Natural killer cell (primary cell): Measurements from ENCODE around the gene SCGN. TPM values are rescaled to one million over a fixed set of nuclear protein-coding genes. Genes with fewer than 3 reads are reported as not detected.
"Not testable (repeated sequence)": the region's sequence is repeated elsewhere in the genome, so short reads cannot be mapped to it uniquely, and the experiment has no call there.

Experiments
- ATAC-seq, 3 donors: fragments of 150-1000 bp in 2 of 3; fragments of 200-7000 bp in 1 of 3; cut with Tn5 transposase; 1 replicate in 1 of 3; 2 replicates in 2 of 3; pipeline ENCODE4 v1.10.0; 2021; ENCODE audit warnings: mild to moderate bottlenecking in 2 of 3, moderate library complexity in 2 of 3
- DNase-seq, 2 donors: peaks; one replicate each; pipeline versions ENCODE4 v3.0.0 to v3.0.0-alpha.2; 2013 to 2021; ENCODE audit warnings: mixed read lengths in 1 of 2
- H3K27ac ChIP-seq: one replicate; pipeline ENCODE4 v1.5.1; 2013; ENCODE audit warnings: mild to moderate bottlenecking, low read length
- H3K27me3 ChIP-seq: one replicate; pipeline ENCODE4 v1.6.1; 2013; ENCODE audit warnings: low read length; ENCODE audit not compliant: control insufficient read depth, insufficient read depth
- H3K36me3 ChIP-seq: one replicate; pipeline ENCODE4 v1.6.1; 2013; ENCODE audit warnings: low read length; ENCODE audit not compliant: control insufficient read depth, insufficient read depth
- H3K4me1 ChIP-seq: one replicate; pipeline ENCODE4 v1.6.1; 2013; ENCODE audit warnings: low read length; ENCODE audit not compliant: control insufficient read depth, insufficient read depth
- H3K4me3 ChIP-seq: one replicate; pipeline ENCODE4 v1.5.1; 2013; ENCODE audit warnings: low read length
- H3K9me3 ChIP-seq: one replicate; pipeline ENCODE4 v1.6.1; 2013; ENCODE audit warnings: low read length; ENCODE audit not compliant: control insufficient read depth, insufficient read depth
- H3K27ac Mint-ChIP-seq, 2 donors: one replicate each; pipeline ENCODE4 v1.8.0; 2022; ENCODE audit warnings: mild to moderate bottlenecking in 2 of 2, mixed read lengths in 2 of 2, moderate library complexity in 1 of 2
- H3K27me3 Mint-ChIP-seq, 2 donors: one replicate each; pipeline ENCODE4 v1.8.0; 2022; ENCODE audit warnings: low read depth in 2 of 2, mixed read lengths in 2 of 2
- H3K36me3 Mint-ChIP-seq: one replicate; pipeline ENCODE4 v1.8.0; 2022; ENCODE audit warnings: mixed read lengths
- H3K4me1 Mint-ChIP-seq, 2 donors: one replicate each; pipeline ENCODE4 v1.8.0; 2022; ENCODE audit warnings: mixed read lengths in 2 of 2
- H3K4me3 Mint-ChIP-seq: one replicate; pipeline ENCODE4 v1.8.0; 2022; ENCODE audit warnings: mild to moderate bottlenecking, moderate library complexity, mixed read lengths
- H3K9me3 Mint-ChIP-seq, 2 donors: one replicate each; pipeline ENCODE4 v1.8.0; 2022; ENCODE audit warnings: mixed read lengths in 2 of 2
- WGBS: methylation state at CpG from one replicate; pipeline ENCODE4 v1.1.7; 2013; ENCODE audit warnings: missing lambda C conversion rate; ENCODE audit not compliant: insufficient coverage; 5-methylcytosine and 5-hydroxymethylcytosine counted together
- intact Hi-C: fragments of 100-400 bp; cut with micrococcal nuclease; formaldehyde crosslinking; loops from one replicate; pipeline ENCODE4 v1.14.2; 2022
- total RNA-seq, 4 donors: library from RNA; stranded (reverse); fragments of 120-200 nt in 1 of 4; gene quantifications; one replicate each; pipeline versions ENCODE4 v1.2.3 to v1.2.4, GENCODE V29; 2013 to 2022
- TF ChIP-seq, protein P1 (sequence below): fragments of 200-600 bp; IDR thresholded peaks from one replicate; pipeline ENCODE4 v1.8.0; 2022; ENCODE audit warnings: antibody characterized with exemption

Gene SCGN
- total RNA-seq, 3 donors from 2014 or later (not counting 1 experiment from before 2014, with no cell fraction given): not detected

- no peak for DNase-seq
- Mint-ChIP-seq H3K4me3 (no peak overlapping the region), H3K27me3 (no peaks in the 10 kb centered on the region), H3K9me3 (no peaks in the 10 kb centered on the region), H3K36me3 (no peaks in the 10 kb centered on the region), H3K27ac (no peak overlapping the region), H3K4me1 (no peaks in the 10 kb centered on the region)
- Histone ChIP-seq H3K9me3 (no peaks in the 10 kb centered on the region), H3K36me3 (no peaks in the 10 kb centered on the region), H3K4me1 (no peaks in the 10 kb centered on the region), H3K27me3 (no peaks in the 10 kb centered on the region), H3K27ac (no peak overlapping the region), H3K4me3 (no peak overlapping the region)
- intact Hi-C loops: no loop called here
- ATAC-seq: no peak
- TF ChIP-seq, protein P1, sequence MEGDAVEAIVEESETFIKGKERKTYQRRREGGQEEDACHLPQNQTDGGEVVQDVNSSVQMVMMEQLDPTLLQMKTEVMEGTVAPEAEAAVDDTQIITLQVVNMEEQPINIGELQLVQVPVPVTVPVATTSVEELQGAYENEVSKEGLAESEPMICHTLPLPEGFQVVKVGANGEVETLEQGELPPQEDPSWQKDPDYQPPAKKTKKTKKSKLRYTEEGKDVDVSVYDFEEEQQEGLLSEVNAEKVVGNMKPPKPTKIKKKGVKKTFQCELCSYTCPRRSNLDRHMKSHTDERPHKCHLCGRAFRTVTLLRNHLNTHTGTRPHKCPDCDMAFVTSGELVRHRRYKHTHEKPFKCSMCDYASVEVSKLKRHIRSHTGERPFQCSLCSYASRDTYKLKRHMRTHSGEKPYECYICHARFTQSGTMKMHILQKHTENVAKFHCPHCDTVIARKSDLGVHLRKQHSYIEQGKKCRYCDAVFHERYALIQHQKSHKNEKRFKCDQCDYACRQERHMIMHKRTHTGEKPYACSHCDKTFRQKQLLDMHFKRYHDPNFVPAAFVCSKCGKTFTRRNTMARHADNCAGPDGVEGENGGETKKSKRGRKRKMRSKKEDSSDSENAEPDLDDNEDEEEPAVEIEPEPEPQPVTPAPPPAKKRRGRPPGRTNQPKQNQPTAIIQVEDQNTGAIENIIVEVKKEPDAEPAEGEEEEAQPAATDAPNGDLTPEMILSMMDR: no peak
Observed at GRCh38 chr6:25748049-25748448, 96.0 kb downstream of the SCGN start.

- H3K9me3 Mint-ChIP-seq, ATAC-seq, intact Hi-C loops, H3K4me1 ChIP-seq, H3K27ac Mint-ChIP-seq, H3K36me3 ChIP-seq, H3K36me3 Mint-ChIP-seq, H3K9me3 ChIP-seq, H3K27me3 Mint-ChIP-seq, H3K27ac ChIP-seq, H3K4me1 Mint-ChIP-seq, H3K4me3 ChIP-seq, H3K27me3 ChIP-seq, DNase-seq, H3K4me3 Mint-ChIP-seq: not testable (repeated sequence)
- 86% methylated on average over 17 of the region's 17 CpGs for WGBS
Observed at GRCh38 chr6:25748601-25749517, 96.8 kb downstream of the SCGN start.

DNA sequence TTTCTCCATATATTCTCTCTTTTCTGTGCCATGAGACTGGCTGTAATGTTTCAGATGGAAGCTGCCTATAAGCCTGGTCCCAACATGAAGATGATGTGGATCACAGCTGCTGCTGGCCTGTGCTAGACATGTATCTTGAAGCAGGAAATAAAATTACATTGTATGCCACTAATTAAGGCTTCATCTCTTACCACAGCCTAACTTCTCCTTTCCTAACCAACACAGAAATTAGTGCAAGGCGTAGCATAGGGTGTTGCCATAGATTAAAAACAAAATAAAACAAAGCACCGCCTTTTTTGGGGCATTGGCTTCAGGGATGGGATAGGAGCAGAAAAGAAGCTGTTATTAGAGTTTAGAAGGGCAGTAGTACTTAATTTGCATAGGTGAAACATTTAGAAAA, 97.8 kb downstream of the SCGN start:
- Histone ChIP-seq H3K4me3 (no peak overlapping the region), H3K4me1 (no peaks in the 10 kb centered on the region), H3K9me3 (no peaks in the 10 kb centered on the region), H3K27me3 (no peaks in the 10 kb centered on the region), H3K27ac (no peak overlapping the region), H3K36me3 (no peaks in the 10 kb centered on the region)
- no peak overlapping the region for H3K4me3 Mint-ChIP-seq
- DNase-seq: no peak
- WGBS: no CpG with 5 or more reads among the region's 2 CpGs
- no peaks in the 10 kb centered on the region for H3K36me3 Mint-ChIP-seq
- intact Hi-C loops: no loop called here
- no peaks in the 10 kb centered on the region for H3K9me3 Mint-ChIP-seq
- H3K27me3 Mint-ChIP-seq: peaks cover 0 to 10% of the 10 kb centered on the region in 2 donors
- peak in 1 of 3 donors; percentile 48 for ATAC-seq
- no peak overlapping the region for H3K27ac Mint-ChIP-seq
- no peaks in the 10 kb centered on the region for H3K4me1 Mint-ChIP-seq
- TF ChIP-seq, protein P1: no peak

DNA sequence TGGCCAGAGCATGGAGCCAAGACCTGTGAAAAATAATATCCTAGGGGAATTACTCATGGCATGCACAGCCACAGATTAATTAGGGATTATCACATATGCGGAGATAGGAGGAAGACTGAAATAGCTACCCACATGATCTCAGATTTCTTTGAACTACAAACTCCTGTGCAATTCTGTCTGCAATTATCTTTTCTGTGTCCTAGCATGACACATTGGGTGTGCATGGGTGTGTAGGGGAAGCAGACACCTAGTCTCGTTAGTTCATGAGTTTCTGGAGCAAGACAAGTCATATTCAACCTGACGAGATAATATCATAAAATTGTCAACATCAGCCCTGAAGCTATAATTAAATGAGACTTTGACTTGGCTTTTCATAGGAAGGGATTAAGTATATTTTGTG, 98.9 kb downstream of the SCGN start:
- DNase-seq (no peak), ATAC-seq (no peak)
- Mint-ChIP-seq H3K4me3 (no peak overlapping the region), H3K36me3 (no peaks in the 10 kb centered on the region), H3K9me3 (no peaks in the 10 kb centered on the region), H3K4me1 (no peaks in the 10 kb centered on the region), H3K27me3 (peaks cover 0 to 14% of the 10 kb centered on the region in 2 donors), H3K27ac (no peak overlapping the region)
- no peaks in the 10 kb centered on the region for H3K9me3 ChIP-seq
- H3K27ac ChIP-seq: no peak overlapping the region
- no CpG with 5 or more reads among the region's 3 CpGs for WGBS
- no peak overlapping the region for H3K4me3 ChIP-seq
- no peaks in the 10 kb centered on the region for H3K4me1 ChIP-seq
- H3K36me3 ChIP-seq: no peaks in the 10 kb centered on the region
- H3K27me3 ChIP-seq: no peaks in the 10 kb centered on the region
- TF ChIP-seq, protein P1: no peak
- intact Hi-C loops: no loop called here

Other genes starting within 250 kb of the SCGN start
- gene SLC17A4, start 102.5 kb downstream of the SCGN start, total RNA-seq: not detected
- under 1 TPM; 0.27 to 0.71 (median 0.50) TPM for gene SLC17A1, start 179.8 kb downstream of the SCGN start, total RNA-seq
- 1 to 10 TPM; 1.5 to 2.4 (median 1.6) TPM for gene SLC17A3, start 222.0 kb downstream of the SCGN start, total RNA-seq